Measurements from ENCODE around the gene RAB1B. TPM values are rescaled to one million over a fixed set of nuclear protein-coding genes. Genes with fewer than 3 reads are reported as not detected.

RAB1B gene
- total RNA-seq, 1 donor from 2014 or later: 85.4 TPM

DNA sequence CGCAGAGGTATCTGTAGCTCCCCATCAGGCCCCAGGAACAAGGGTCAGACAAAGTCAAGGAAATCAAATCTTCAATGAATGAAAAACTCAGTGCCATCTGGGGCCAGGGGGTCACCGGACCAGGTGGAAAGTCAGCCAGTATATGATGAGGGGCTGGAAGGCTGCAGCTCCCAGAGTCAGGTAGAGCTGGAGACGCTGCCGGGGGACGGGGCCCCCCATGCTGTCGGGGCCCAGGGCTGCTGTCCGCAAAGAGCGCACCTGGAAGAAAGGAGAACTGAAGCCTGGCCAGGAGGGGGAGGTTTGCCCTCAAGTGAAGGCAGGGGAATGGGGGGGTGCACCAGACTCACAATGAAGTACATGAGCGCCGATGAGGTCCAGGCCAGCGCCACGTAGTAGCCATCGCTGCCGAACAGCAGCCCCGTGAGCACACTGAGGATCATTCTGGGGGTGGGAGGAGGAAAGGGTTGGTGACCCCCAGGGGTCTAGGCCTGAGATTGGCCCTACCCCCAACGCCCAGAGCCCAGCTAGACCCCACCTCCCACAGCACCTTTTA, 16.2 kb downstream of the RAB1B start:
- Mint-ChIP-seq H3K9me3 (ENCODE audit: unreplicated experiment) (peaks cover 11% of the 10 kb centered on the region), H3K27me3 (ENCODE audit: unreplicated experiment) (peaks cover 18% of the 10 kb centered on the region), H3K27ac (ENCODE audit: unreplicated experiment) (peak overlapping the region; percentile 28), H3K4me1 (ENCODE audit: low read depth, unreplicated experiment) (peaks cover 34% of the 10 kb centered on the region), H3K36me3 (ENCODE audit: unreplicated experiment) (no peaks in the 10 kb centered on the region), H3K4me3 (ENCODE audit: unreplicated experiment) (no peak overlapping the region)
- no peak for DNase-seq
- TF ChIP-seq, protein P1, sequence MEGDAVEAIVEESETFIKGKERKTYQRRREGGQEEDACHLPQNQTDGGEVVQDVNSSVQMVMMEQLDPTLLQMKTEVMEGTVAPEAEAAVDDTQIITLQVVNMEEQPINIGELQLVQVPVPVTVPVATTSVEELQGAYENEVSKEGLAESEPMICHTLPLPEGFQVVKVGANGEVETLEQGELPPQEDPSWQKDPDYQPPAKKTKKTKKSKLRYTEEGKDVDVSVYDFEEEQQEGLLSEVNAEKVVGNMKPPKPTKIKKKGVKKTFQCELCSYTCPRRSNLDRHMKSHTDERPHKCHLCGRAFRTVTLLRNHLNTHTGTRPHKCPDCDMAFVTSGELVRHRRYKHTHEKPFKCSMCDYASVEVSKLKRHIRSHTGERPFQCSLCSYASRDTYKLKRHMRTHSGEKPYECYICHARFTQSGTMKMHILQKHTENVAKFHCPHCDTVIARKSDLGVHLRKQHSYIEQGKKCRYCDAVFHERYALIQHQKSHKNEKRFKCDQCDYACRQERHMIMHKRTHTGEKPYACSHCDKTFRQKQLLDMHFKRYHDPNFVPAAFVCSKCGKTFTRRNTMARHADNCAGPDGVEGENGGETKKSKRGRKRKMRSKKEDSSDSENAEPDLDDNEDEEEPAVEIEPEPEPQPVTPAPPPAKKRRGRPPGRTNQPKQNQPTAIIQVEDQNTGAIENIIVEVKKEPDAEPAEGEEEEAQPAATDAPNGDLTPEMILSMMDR (IDR thresholded peaks at IDR 0.05; ENCODE audit: partially characterized antibody, unreplicated experiment): no peak

DNA sequence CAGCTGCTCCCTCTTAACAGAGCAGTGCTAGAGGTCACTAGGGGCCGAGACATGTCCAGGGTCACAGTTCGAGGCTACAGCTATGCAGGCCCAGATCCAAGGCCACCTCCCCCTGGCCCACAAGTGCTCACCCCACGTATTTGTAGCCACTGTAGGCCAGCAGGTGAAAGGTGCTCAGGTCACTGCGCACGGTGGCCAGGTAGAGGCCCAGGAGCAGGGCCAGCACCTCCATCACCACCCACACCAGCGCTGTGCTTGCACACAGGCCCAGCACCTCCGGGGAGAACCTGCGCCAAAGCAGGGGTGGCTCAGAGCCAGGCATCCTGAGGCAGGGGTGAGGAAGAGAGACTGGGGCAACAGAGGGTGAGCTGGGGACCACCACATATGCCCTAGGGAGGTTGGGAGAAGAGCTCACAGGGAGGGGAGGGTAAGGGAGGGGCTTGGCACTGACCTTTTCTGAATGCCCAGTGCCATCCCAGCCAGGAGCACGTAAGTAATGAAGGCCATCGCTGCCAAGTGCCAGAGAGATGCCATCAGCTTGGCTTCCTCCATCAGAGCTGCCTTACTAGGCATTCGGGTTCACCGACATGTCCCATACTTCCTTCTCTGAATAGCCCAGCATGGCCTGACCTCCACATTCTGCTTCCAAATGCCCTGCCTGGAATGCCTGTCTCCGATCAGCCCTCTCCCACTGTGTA, 17.0 kb downstream of the RAB1B start:
- no peaks in the 10 kb centered on the region for H3K36me3 Mint-ChIP-seq (ENCODE audit: unreplicated experiment)
- peaks cover 24% of the 10 kb centered on the region for H3K27me3 Mint-ChIP-seq (ENCODE audit: unreplicated experiment)
- TF ChIP-seq, protein P1 (IDR thresholded peaks at IDR 0.05; ENCODE audit: partially characterized antibody, unreplicated experiment): no peak
- H3K27ac Mint-ChIP-seq (ENCODE audit: unreplicated experiment): peak overlapping the region; percentile 48
- H3K9me3 Mint-ChIP-seq (ENCODE audit: unreplicated experiment): peaks cover 17% of the 10 kb centered on the region
- H3K4me3 Mint-ChIP-seq (ENCODE audit: unreplicated experiment): peak overlapping the region; percentile 71
- H3K4me1 Mint-ChIP-seq (ENCODE audit: low read depth, unreplicated experiment): peaks cover 39% of the 10 kb centered on the region
- DNase-seq: no peak

DNA sequence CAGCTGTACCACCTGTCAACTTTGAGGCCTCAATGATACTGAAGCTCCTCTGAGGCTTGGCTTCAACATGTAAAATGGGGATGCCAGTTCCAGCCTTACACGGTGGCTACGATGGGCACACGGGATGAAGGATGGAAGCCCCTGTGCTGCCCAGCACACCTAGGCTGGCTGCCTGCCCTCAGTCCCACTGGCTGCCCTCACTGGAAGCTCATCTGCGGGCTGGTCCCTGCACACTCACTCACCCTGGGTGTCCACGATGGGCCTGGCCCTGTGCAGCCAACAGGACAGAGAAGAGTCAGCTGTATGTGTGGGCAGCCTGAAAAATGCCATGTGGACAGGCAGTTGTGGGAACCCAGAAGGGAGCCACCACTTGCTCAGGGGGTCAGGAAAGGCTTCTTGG, 18.3 kb downstream of the RAB1B start:
- Mint-ChIP-seq H3K9me3 (ENCODE audit: unreplicated experiment) (peaks cover 16% of the 10 kb centered on the region), H3K27me3 (ENCODE audit: unreplicated experiment) (peaks cover 25% of the 10 kb centered on the region), H3K4me3 (ENCODE audit: unreplicated experiment) (peak overlapping the region; percentile 46), H3K36me3 (ENCODE audit: unreplicated experiment) (no peaks in the 10 kb centered on the region), H3K4me1 (ENCODE audit: low read depth, unreplicated experiment) (peaks cover 35% of the 10 kb centered on the region), H3K27ac (ENCODE audit: unreplicated experiment) (no peak overlapping the region)
- TF ChIP-seq, protein P1 (IDR thresholded peaks at IDR 0.05; ENCODE audit: partially characterized antibody, unreplicated experiment): no peak
- no peak for DNase-seq

DNA sequence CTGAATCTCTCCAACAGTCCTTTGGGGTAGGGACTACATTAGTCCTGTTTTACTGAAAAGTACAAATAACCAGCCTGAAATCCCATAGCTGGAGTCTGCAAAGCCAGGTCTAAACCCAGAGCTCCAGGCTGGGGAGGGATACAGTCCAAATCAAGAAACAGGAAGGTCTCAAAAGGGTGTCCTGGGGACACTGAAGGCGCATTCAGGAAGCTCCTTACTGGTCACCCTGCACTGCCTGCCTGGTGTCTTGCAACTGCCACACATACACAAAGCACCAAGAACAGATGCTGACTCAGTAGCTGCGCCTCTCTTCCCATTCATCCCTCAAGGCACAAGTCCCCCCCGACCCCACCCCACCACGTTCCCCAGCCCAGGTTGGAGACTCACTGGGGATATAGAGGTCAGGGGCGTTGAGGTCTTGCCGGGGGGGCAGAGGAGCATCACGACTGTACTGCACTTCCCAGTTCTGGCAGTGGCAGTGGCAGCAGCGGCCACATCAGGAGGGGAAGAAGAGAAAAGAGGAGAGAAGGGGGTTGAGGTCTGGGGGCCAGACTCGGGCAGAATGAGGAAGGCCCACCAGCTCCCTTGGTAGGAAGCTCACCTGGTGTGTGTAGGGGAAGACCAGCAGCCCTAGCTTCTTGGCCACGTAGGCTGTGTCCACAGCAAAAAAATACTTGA, 18.9 kb downstream of the RAB1B start:
- TF ChIP-seq, protein P1 (IDR thresholded peaks at IDR 0.05; ENCODE audit: partially characterized antibody, unreplicated experiment): no peak
- Mint-ChIP-seq H3K27ac (ENCODE audit: unreplicated experiment) (peak overlapping the region; percentile 82), H3K27me3 (ENCODE audit: unreplicated experiment) (peaks cover 25% of the 10 kb centered on the region), H3K9me3 (ENCODE audit: unreplicated experiment) (peaks cover 16% of the 10 kb centered on the region), H3K4me1 (ENCODE audit: low read depth, unreplicated experiment) (peaks cover 31% of the 10 kb centered on the region), H3K4me3 (ENCODE audit: unreplicated experiment) (peak overlapping the region; percentile 81), H3K36me3 (ENCODE audit: unreplicated experiment) (no peaks in the 10 kb centered on the region)
- no peak for DNase-seq
